HFFc6 (cell line): ENCODE measurements around the gene TMEM178B. TPM values are rescaled to one million over a fixed set of nuclear protein-coding genes. Genes with fewer than 3 reads are reported as not detected.

Experiments used
- DNase-seq: peaks from one replicate; pipeline ENCODE4 v3.0.0-alpha.2; 2018
- H3K27ac Mint-ChIP-seq: 2 replicates; pipeline ENCODE4 v1.8.0; 2020; ENCODE audit warnings: mild to moderate bottlenecking, mixed read lengths
- H3K27me3 Mint-ChIP-seq: 2 replicates; pipeline ENCODE4 v1.8.0; 2021; ENCODE audit warnings: mild to moderate bottlenecking, moderate library complexity, mixed read lengths; ENCODE audit not compliant: insufficient read depth
- H3K36me3 Mint-ChIP-seq: 2 replicates; pipeline ENCODE4 v1.8.0; 2021; ENCODE audit warnings: low read depth, mixed read lengths
- H3K4me1 Mint-ChIP-seq: 2 replicates; pipeline ENCODE4 v1.8.0; 2020; ENCODE audit warnings: low read depth, mixed read lengths
- H3K4me3 Mint-ChIP-seq: 2 replicates; pipeline ENCODE4 v1.8.0; 2020; ENCODE audit warnings: mild to moderate bottlenecking, moderate library complexity, mixed read lengths
- H3K9me3 Mint-ChIP-seq: 2 replicates; pipeline ENCODE4 v1.8.0; 2020; ENCODE audit warnings: mild to moderate bottlenecking, mixed read lengths
- CTCF ChIP-seq: fragments of 200-600 bp; sonication (generic); IDR thresholded peaks from 2 replicates; pipeline ENCODE4 v1.5.0; 2021; ENCODE audit warnings: antibody characterized with exemption, mild to moderate bottlenecking
- total RNA-seq, 6 experiments: library from RNA; stranded (reverse); fragmentation: NEBNext Ultra II Directional; extraction: Animal tissue kit (Norgen Biotek cat#: 25700); gene quantifications; 2 replicates in 1 of 6; 3 replicates in 5 of 6; pipeline ENCODE4 v1.2.3, GENCODE V29; 2021

The TMEM178B gene
- total RNA-seq, 6 experiments from 2014 or later = 2.8 to 8.4 (median 6.6) TPM

GRCh38 chr7:141181812-141182211 lies 107.9 kb downstream of the TMEM178B start:
- no peak for DNase-seq
- peaks cover 2% of the 10 kb centered on the region for H3K27me3 Mint-ChIP-seq
- no peak overlapping the region for H3K27ac Mint-ChIP-seq
- no peak for TF ChIP-seq CTCF
- peaks cover 10% of the 10 kb centered on the region for H3K9me3 Mint-ChIP-seq
- H3K4me1 Mint-ChIP-seq = peaks cover 35% of the 10 kb centered on the region
- no peak overlapping the region for H3K4me3 Mint-ChIP-seq
- H3K36me3 Mint-ChIP-seq = 0 out of 2 replicates have a peak, but pooled peaks cover 5% of the 10 kb centered on the region

GRCh38 chr7:141184532-141185190 lies 110.8 kb downstream of the TMEM178B start:
- Mint-ChIP-seq H3K4me3 (no peak overlapping the region), H3K27ac (no peak overlapping the region), H3K36me3 (peaks cover 11% of the 10 kb centered on the region), H3K9me3 (peaks cover 9% of the 10 kb centered on the region), H3K4me1 (peaks cover 26% of the 10 kb centered on the region; the same call in 1 of the 2 replicates), H3K27me3 (peaks cover 3% of the 10 kb centered on the region)
- no peak for TF ChIP-seq CTCF
- no peak for DNase-seq

- H3K4me1 Mint-ChIP-seq = peaks cover 21% of the 10 kb centered on the region; the same call in 1 of the 2 replicates
- peaks cover 5% of the 10 kb centered on the region; the same call in 1 of the 2 replicates for H3K9me3 Mint-ChIP-seq
- no peak for DNase-seq
- peaks cover 7% of the 10 kb centered on the region for H3K36me3 Mint-ChIP-seq
- no peak overlapping the region for H3K27ac Mint-ChIP-seq
- no peak for TF ChIP-seq CTCF
- peaks cover 3% of the 10 kb centered on the region for H3K27me3 Mint-ChIP-seq
- H3K4me3 Mint-ChIP-seq = no peak overlapping the region
Measured at GRCh38 chr7:141185369-141185967, 111.6 kb downstream of the TMEM178B start.

- peaks cover 16% of the 10 kb centered on the region; the same call in 1 of the 2 replicates for H3K9me3 Mint-ChIP-seq
- H3K4me3 Mint-ChIP-seq = no peak overlapping the region
- no peak for DNase-seq
- H3K27me3 Mint-ChIP-seq = peaks cover 3% of the 10 kb centered on the region; the same call in 1 of the 2 replicates
- peaks cover 7% of the 10 kb centered on the region for H3K36me3 Mint-ChIP-seq
- H3K4me1 Mint-ChIP-seq = peaks cover 13% of the 10 kb centered on the region; the same call in 1 of the 2 replicates
- no peak overlapping the region for H3K27ac Mint-ChIP-seq
- no peak for TF ChIP-seq CTCF
Measured at GRCh38 chr7:141189231-141189630, 115.4 kb downstream of the TMEM178B start.

- Mint-ChIP-seq H3K36me3 (peaks cover 7% of the 10 kb centered on the region), H3K27me3 (peaks cover 4% of the 10 kb centered on the region; the same call in 1 of the 2 replicates), H3K4me1 (peaks cover 13% of the 10 kb centered on the region; the same call in 1 of the 2 replicates), H3K4me3 (no peak overlapping the region), H3K9me3 (peaks cover 16% of the 10 kb centered on the region; the same call in 1 of the 2 replicates), H3K27ac (no peak overlapping the region)
- no peak for DNase-seq
- TF ChIP-seq CTCF = no peak
Measured at GRCh38 chr7:141190495-141190894, 116.6 kb downstream of the TMEM178B start.
